Measurements from ENCODE around the gene SPCS1. TPM values are rescaled to one million over a fixed set of nuclear protein-coding genes. Genes with fewer than 3 reads are reported as not detected.

Gene SPCS1
- total RNA-seq, 1 experiment from 2014 or later: 124 TPM

- Histone ChIP-seq H3K4me1 (ENCODE audit: control insufficient read depth in 1 of 2, insufficient read depth in 2 of 2, low read length in 2 of 2) (peaks cover 10 to 23% of the 10 kb centered on the region in 2 experiments; a peak in 3 of 4 replicates), H3K9me3 (ENCODE audit: control insufficient read depth in 1 of 2, insufficient read depth in 1 of 2, low read depth in 1 of 2, low read length in 2 of 2) (no peaks in the 10 kb centered on the region), H3K4me3 (replicated peaks in 1 of 2; ENCODE audit: low read depth in 1 of 2, low read length in 2 of 2) (no peak overlapping the region), H3K27me3 (ENCODE audit: insufficient read depth, low read length) (no peaks in the 10 kb centered on the region), H3K27ac (ENCODE audit: low read depth, low read length) (no peak overlapping the region), H3K79me2 (ENCODE audit: insufficient read depth, low read length) (peaks cover 62% of the 10 kb centered on the region), H2AFZ (ENCODE audit: low read depth, low read length, poor library complexity, severe bottlenecking) (no peak overlapping the region), H4K20me1 (ENCODE audit: insufficient read depth) (no peaks in the 10 kb centered on the region; the same call in 1 of the 2 replicates), H3K9me2 (ENCODE audit: insufficient read depth) (no peaks in the 10 kb centered on the region), H3K9ac (ENCODE audit: low read length) (peak overlapping the region; percentile 9), H3K36me3 (ENCODE audit: control insufficient read depth in 1 of 2, insufficient read depth in 2 of 2, low read length in 2 of 2) (peaks cover 9 to 24% of the 10 kb centered on the region in 2 experiments), H3K4me2 (ENCODE audit: low read length) (peak overlapping the region; percentile 31; the same call in 1 of the 2 replicates)
- no peak for ATAC-seq
- no TSS peak for BruUV-seq (replicated peaks)
- ChIA-PET RAD21 (ENCODE audit: low non-redundant PET in 1 of 2, low total read pairs in 2 of 2, uncharacterized antibody in 2 of 2, unreplicated experiment in 2 of 2) (no interaction called here), CTCF (no interaction called here), POLR2A (interaction anchor here (0.6 kb wide), 1 partner anchor 146 kb away, joined by 3 read pairs; the partner anchor contains the start of gene UQCC5)
- intact Hi-C loops (cut with micrococcal nuclease): loop anchor here (1.0 to 2.0 kb wide), 3 partner anchors 145 to 254 kb away; partner anchors contain the start of gene UQCC5
- peak; percentile 18 to 64 (median 41); a peak in 3 of 6 replicates for TF ChIP-seq CTCF (IDR thresholded peaks at IDR 0.05 in 2 of 3, conservative IDR thresholded peaks at IDR 0.05 in 1 of 3; ENCODE audit: borderline replicate concordance in 1 of 3, insufficient read depth in 1 of 3, low read depth in 2 of 3, low read length in 2 of 3)
- TF ChIP-seq ZNF274 (IDR thresholded peaks at IDR 0.05; ENCODE audit: low read depth, low read length): no peak
- no peak for TF ChIP-seq CBX3 (IDR thresholded peaks at IDR 0.05; ENCODE audit: low read depth)
- peak; percentile 81 for TF ChIP-seq RAD21 (IDR thresholded peaks at IDR 0.05; ENCODE audit: low read depth)
- TF ChIP-seq MAX (IDR thresholded peaks at IDR 0.05): peak; percentile 44; the same call in 1 of the 2 replicates
- peak; percentile 38 for DNase-seq (ENCODE audit: low read depth, low spot score)
Measured at GRCh38 chr3:52682016-52682415, 23.9 kb upstream of the SPCS1 start.

- DNase-seq (ENCODE audit: low read depth, low spot score): no peak
Measured at GRCh38 chr3:52683611-52684010, 22.3 kb upstream of the SPCS1 start.

More at GRCh38 chr3:52683611-52684010, 22.3 kb upstream of the SPCS1 start:
- H3K4me2 ChIP-seq (ENCODE audit: low read length): no peak overlapping the region
- TF ChIP-seq CBX3 (IDR thresholded peaks at IDR 0.05; ENCODE audit: low read depth): no peak
- no peak for TF ChIP-seq ZBTB33 (IDR thresholded peaks at IDR 0.05; ENCODE audit: extremely low read depth, insufficient replicate concordance, low read length)
- TF ChIP-seq EZH2phosphoT487 (IDR thresholded peaks at IDR 0.05; ENCODE audit: borderline replicate concordance): no peak
- TF ChIP-seq SIN3A (IDR thresholded peaks at IDR 0.05; ENCODE audit: low read depth): no peak
- no peak for TF ChIP-seq RAD21 (IDR thresholded peaks at IDR 0.05; ENCODE audit: low read depth)
- no peak for TF ChIP-seq JUND (IDR thresholded peaks at IDR 0.05)
- TF ChIP-seq TCF7L2 (IDR thresholded peaks at IDR 0.05; ENCODE audit: borderline replicate concordance, extremely low read depth, insufficient read depth, insufficient read length): no peak
- no peak for TF ChIP-seq EZH2 (IDR thresholded peaks at IDR 0.05)
- no peak for TF ChIP-seq SP1 (IDR thresholded peaks at IDR 0.05; ENCODE audit: low read depth)
- no peak for TF ChIP-seq SRF (IDR thresholded peaks at IDR 0.05; ENCODE audit: low read depth)
- no peak for TF ChIP-seq POLR2A (IDR thresholded peaks at IDR 0.05; ENCODE audit: borderline replicate concordance, extremely low read depth, insufficient read depth, insufficient read length)
- no peaks in the 10 kb centered on the region for H3K9me2 ChIP-seq (ENCODE audit: insufficient read depth)
- H4K20me1 ChIP-seq (ENCODE audit: insufficient read depth): no peaks in the 10 kb centered on the region; the same call in 1 of the 2 replicates
- ChIA-PET POLR2A (no interaction called here), CTCF (no interaction called here), RAD21 (ENCODE audit: low non-redundant PET in 1 of 2, low total read pairs in 2 of 2, uncharacterized antibody in 2 of 2, unreplicated experiment in 2 of 2) (no interaction called here)
- H3K79me2 ChIP-seq (ENCODE audit: insufficient read depth, low read length): peaks cover 78% of the 10 kb centered on the region
- H3K36me3 ChIP-seq (ENCODE audit: control insufficient read depth in 1 of 2, insufficient read depth in 2 of 2, low read length in 2 of 2): peaks cover 21 to 34% of the 10 kb centered on the region in 2 experiments
- no peak overlapping the region for H3K27ac ChIP-seq (ENCODE audit: low read depth, low read length)
- BruUV-seq (replicated peaks): no TSS peak
- H3K4me3 ChIP-seq (replicated peaks in 1 of 2; ENCODE audit: low read depth in 1 of 2, low read length in 2 of 2): no peak overlapping the region
- no peak overlapping the region for H2AFZ ChIP-seq (ENCODE audit: low read depth, low read length, poor library complexity, severe bottlenecking)
- H3K9me3 ChIP-seq (ENCODE audit: control insufficient read depth in 1 of 2, insufficient read depth in 1 of 2, low read depth in 1 of 2, low read length in 2 of 2): no peaks in the 10 kb centered on the region
- H3K27me3 ChIP-seq (ENCODE audit: insufficient read depth, low read length): no peaks in the 10 kb centered on the region
- no peak for ATAC-seq
- H3K9ac ChIP-seq (ENCODE audit: low read length): no peak overlapping the region
- H3K4me1 ChIP-seq (ENCODE audit: control insufficient read depth in 1 of 2, insufficient read depth in 2 of 2, low read length in 2 of 2): peaks cover 13 to 29% of the 10 kb centered on the region in 2 experiments; a peak in 3 of 4 replicates
- intact Hi-C loops (cut with micrococcal nuclease): loop anchor here (2.0 kb wide), 1 partner anchor 147 kb away; the partner anchor contains the start of gene UQCC5
